ENCODE results near the gene NACC2. TPM values are rescaled to one million over a fixed set of nuclear protein-coding genes. Genes with fewer than 3 reads are reported as not detected.

Gene NACC2
- total RNA-seq, 1 experiment from 2014 or later: 24.8 TPM

GRCh38 chr9:136080716-136081112, 14.4 kb downstream of the NACC2 start:
- CTCF ChIA-PET: no interaction called here
- H3K4me3 Mint-ChIP-seq (ENCODE audit: low read depth, unreplicated experiment): no peak overlapping the region
- intact Hi-C loops (cut with micrococcal nuclease; ENCODE audit: unreplicated experiment): no loop called here
- no peak overlapping the region for H3K27ac Mint-ChIP-seq (ENCODE audit: unreplicated experiment)
- H3K36me3 Mint-ChIP-seq (ENCODE audit: insufficient read depth, unreplicated experiment): peaks cover 13% of the 10 kb centered on the region
- no peaks in the 10 kb centered on the region for H3K9me3 Mint-ChIP-seq (ENCODE audit: low read depth, unreplicated experiment)
- no peak for TF ChIP-seq CTCF (IDR thresholded peaks at IDR 0.05; ENCODE audit: unreplicated experiment)
- H3K27me3 Mint-ChIP-seq (ENCODE audit: unreplicated experiment): no peaks in the 10 kb centered on the region
- no peak for DNase-seq
- no TSS peak for BruUV-seq (replicated peaks)
- H3K4me1 Mint-ChIP-seq (ENCODE audit: low read depth, unreplicated experiment): no peaks in the 10 kb centered on the region

DNA sequence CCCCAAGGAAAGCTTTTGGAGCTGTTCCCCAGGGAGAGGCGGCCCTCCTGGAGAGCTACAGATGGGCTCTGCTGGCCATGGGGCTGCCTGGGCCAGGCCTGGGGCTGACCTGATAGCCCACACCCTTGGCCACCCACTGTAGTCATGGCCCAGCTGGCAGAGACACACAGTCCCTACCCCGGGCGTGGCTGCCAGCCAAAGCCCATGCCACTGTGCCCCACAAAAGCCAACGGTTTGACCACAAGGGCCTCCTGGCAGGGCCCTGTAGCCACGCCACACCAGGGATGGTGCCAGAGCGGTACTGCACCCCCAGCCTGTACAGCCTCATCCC, 15.2 kb downstream of the NACC2 start:
- H3K27me3 Mint-ChIP-seq (ENCODE audit: unreplicated experiment): no peaks in the 10 kb centered on the region
- intact Hi-C loops (cut with micrococcal nuclease; ENCODE audit: unreplicated experiment): no loop called here
- H3K27ac Mint-ChIP-seq (ENCODE audit: unreplicated experiment): no peak overlapping the region
- no TSS peak for BruUV-seq (replicated peaks)
- peaks cover 13% of the 10 kb centered on the region for H3K36me3 Mint-ChIP-seq (ENCODE audit: insufficient read depth, unreplicated experiment)
- no peak overlapping the region for H3K4me3 Mint-ChIP-seq (ENCODE audit: low read depth, unreplicated experiment)
- CTCF ChIA-PET: no interaction called here
- TF ChIP-seq CTCF (IDR thresholded peaks at IDR 0.05; ENCODE audit: unreplicated experiment): no peak
- H3K9me3 Mint-ChIP-seq (ENCODE audit: low read depth, unreplicated experiment): no peaks in the 10 kb centered on the region
- no peak for DNase-seq
- H3K4me1 Mint-ChIP-seq (ENCODE audit: low read depth, unreplicated experiment): no peaks in the 10 kb centered on the region

DNA sequence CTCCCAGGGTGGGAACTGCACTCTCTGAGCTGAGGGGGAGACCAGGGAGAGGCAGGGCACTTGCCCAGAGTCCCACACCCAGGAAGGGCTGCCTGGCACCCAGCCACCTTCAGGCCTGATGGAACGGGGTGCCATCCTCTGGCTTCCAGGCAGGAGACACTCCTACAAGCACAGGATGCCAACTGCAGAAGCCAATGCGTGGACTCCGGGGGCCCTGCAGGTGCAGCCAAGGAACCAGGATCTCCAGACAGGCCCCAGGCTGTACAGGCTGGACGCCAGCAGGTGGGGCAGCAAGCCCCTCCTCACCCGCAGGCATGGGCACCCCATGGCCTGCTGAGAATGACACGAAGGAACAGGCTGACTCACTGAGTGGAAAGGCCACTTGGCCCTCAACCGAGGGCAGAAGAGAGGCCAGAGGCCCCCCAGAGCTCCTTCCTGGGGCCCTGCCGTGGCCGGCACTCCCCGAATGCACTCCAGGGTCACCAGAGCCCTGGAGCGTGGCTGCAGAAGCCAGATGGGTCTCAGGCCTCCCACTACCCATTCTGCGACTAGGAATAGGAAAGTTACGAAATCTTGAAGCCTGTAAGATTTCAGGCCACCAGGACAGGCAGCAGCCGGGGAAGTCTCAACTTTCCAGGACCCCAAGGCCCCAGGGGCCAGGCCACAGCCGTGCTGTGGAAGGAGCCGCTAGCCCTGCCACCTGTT, 15.7 kb downstream of the NACC2 start:
- DNase-seq: no peak
- H3K9me3 Mint-ChIP-seq (ENCODE audit: low read depth, unreplicated experiment): no peaks in the 10 kb centered on the region
- H3K4me1 Mint-ChIP-seq (ENCODE audit: low read depth, unreplicated experiment): no peaks in the 10 kb centered on the region
- CTCF ChIA-PET: no interaction called here
- H3K4me3 Mint-ChIP-seq (ENCODE audit: low read depth, unreplicated experiment): no peak overlapping the region
- no peaks in the 10 kb centered on the region for H3K27me3 Mint-ChIP-seq (ENCODE audit: unreplicated experiment)
- H3K36me3 Mint-ChIP-seq (ENCODE audit: insufficient read depth, unreplicated experiment): peaks cover 9% of the 10 kb centered on the region
- H3K27ac Mint-ChIP-seq (ENCODE audit: unreplicated experiment): no peak overlapping the region
- no TSS peak for BruUV-seq (replicated peaks)
- TF ChIP-seq CTCF (IDR thresholded peaks at IDR 0.05; ENCODE audit: unreplicated experiment): no peak
- intact Hi-C loops (cut with micrococcal nuclease; ENCODE audit: unreplicated experiment): no loop called here

DNA sequence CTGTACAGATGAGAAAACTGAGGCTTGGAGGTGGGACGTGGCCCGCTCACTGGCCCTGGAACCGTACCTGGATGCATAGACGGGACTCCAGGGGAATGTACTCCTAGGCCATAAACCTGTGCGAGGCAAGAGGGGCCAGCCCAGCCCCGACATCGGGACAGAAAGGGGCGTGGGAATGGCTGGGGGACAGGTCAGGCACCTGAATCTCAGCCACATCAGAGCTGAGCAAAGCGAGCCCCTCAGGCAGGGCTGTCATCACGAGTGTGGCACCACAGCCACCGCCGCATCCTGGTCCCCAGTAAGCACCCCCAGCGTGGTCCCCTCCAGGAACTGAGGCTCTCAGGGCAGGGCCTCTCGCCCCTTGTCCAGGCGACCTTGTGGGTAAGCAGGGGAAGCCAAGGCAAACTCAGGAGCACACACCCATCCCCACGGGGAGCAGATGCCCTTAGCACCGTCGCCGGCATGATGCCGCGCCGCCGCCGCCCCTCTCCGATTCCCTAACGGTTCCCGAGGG, 16.5 kb downstream of the NACC2 start:
- H3K4me1 Mint-ChIP-seq (ENCODE audit: low read depth, unreplicated experiment): no peaks in the 10 kb centered on the region
- intact Hi-C loops (cut with micrococcal nuclease; ENCODE audit: unreplicated experiment): no loop called here
- no peak overlapping the region for H3K27ac Mint-ChIP-seq (ENCODE audit: unreplicated experiment)
- H3K27me3 Mint-ChIP-seq (ENCODE audit: unreplicated experiment): no peaks in the 10 kb centered on the region
- H3K9me3 Mint-ChIP-seq (ENCODE audit: low read depth, unreplicated experiment): no peaks in the 10 kb centered on the region
- H3K4me3 Mint-ChIP-seq (ENCODE audit: low read depth, unreplicated experiment): no peak overlapping the region
- BruUV-seq (replicated peaks): no TSS peak
- no peak for TF ChIP-seq CTCF (IDR thresholded peaks at IDR 0.05; ENCODE audit: unreplicated experiment)
- CTCF ChIA-PET: no interaction called here
- H3K36me3 Mint-ChIP-seq (ENCODE audit: insufficient read depth, unreplicated experiment): peaks cover 6% of the 10 kb centered on the region
- no peak for DNase-seq

Measured in Calu3 (cell line).